ENCODE results near the gene C16orf78.

DNA sequence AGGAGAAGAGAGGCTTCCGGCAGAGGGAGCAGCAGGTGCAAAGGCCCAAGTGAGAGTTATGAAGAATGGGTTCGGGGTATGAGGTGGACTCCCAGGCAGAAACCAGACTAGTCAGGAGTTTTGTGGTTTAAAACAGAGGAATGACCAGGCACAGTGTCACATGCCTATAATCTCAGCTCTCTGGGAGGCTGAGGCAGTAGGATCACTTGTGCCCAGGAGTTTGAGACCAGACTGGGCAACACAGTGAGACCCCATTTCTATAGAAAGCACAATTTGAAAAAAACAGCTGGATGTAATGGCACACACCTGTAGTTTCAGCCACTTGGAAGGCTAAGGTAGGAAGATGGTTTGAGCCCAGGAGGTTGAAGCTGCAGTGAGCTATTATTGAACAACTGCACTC, 43.8 kb downstream of the C16orf78 start:
- TF ChIP-seq, protein P1, sequence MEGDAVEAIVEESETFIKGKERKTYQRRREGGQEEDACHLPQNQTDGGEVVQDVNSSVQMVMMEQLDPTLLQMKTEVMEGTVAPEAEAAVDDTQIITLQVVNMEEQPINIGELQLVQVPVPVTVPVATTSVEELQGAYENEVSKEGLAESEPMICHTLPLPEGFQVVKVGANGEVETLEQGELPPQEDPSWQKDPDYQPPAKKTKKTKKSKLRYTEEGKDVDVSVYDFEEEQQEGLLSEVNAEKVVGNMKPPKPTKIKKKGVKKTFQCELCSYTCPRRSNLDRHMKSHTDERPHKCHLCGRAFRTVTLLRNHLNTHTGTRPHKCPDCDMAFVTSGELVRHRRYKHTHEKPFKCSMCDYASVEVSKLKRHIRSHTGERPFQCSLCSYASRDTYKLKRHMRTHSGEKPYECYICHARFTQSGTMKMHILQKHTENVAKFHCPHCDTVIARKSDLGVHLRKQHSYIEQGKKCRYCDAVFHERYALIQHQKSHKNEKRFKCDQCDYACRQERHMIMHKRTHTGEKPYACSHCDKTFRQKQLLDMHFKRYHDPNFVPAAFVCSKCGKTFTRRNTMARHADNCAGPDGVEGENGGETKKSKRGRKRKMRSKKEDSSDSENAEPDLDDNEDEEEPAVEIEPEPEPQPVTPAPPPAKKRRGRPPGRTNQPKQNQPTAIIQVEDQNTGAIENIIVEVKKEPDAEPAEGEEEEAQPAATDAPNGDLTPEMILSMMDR (IDR thresholded peaks at IDR 0.05) = no peak
- no peak for TF ChIP-seq POLR2AphosphoS5 (IDR thresholded peaks at IDR 0.05)
- TF ChIP-seq POLR2A (IDR thresholded peaks at IDR 0.05) = no peak
